GM23248 (cell line): Measurements from ENCODE around the gene C12orf75.

Source experiments
- EZH2 ChIP-seq: fragments of 200-600 bp; sonication (generic); IDR thresholded peaks from 2 replicates; pipeline ENCODE4 v1.6.1; 2018; ENCODE audit warnings: antibody characterized with exemption, mild to moderate bottlenecking; ENCODE audit not compliant: insufficient read depth, poor library complexity, severe bottlenecking
- EZH2phosphoT487 ChIP-seq: fragments of 200-600 bp; sonication (generic); IDR thresholded peaks from 2 replicates; pipeline ENCODE4 v1.6.1; 2018; ENCODE audit warnings: antibody characterized with exemption, moderate library complexity, mild to moderate bottlenecking, low read depth; ENCODE audit not compliant: insufficient read depth

DNA sequence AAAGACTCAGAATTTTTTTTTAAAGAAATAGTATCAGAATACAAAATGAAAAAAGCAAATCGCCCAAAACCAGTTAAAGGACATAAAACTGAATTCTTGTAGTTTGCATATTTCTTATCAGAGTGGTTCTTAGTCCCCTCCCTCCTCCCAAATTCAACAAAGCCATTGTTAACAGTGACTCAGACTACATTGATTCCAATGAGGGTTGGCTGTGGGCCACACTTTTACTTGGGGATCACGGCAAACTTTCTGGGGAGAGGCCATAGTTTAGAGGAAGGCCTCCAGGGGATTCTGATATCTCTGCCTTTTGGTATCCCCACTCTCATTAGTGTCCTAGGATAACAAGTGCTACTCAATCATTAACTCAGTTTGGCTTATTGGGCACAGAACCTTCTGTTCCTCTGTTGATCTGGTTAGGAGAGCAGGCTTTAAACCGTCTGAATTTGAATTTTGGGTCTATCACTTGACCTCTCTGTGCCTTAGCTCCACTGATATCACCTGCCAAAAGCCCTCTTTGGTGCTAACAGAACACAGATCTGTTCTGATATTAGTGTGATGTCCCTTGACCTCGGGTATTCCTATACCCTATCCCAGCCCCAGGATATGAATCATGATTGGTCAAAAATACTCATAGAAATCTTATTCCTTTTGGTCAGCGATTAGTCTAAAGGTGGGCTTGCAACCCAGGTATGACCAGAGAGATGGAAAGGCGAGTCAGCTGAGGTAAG lies 49.4 kb upstream of the C12orf75 start:
- no peak for TF ChIP-seq EZH2
- TF ChIP-seq EZH2phosphoT487 = no peak
